Esophagus muscularis mucosa (tissue), 3 donors: Measurements from ENCODE around the gene KPNA4.

Experiments used
- POLR2A ChIP-seq: fragments of 450-650 bp; IDR thresholded peaks from one replicate; pipeline ENCODE4 v1.6.1; 2017; ENCODE audit warnings: antibody characterized with exemption, moderate library complexity, mild to moderate bottlenecking, low read depth
- TF ChIP-seq, protein P1 (sequence below), 3 experiments: fragments of 200-600 bp in 2 of 3; fragments of 450-650 bp in 1 of 3; sonication (generic) in 2 of 3; IDR thresholded peaks; one replicate each; pipeline ENCODE4 v1.5.1; 2017 to 2019; ENCODE audit warnings: antibody characterized with exemption in 3 of 3, mild to moderate bottlenecking in 2 of 3, moderate library complexity in 1 of 3

DNA sequence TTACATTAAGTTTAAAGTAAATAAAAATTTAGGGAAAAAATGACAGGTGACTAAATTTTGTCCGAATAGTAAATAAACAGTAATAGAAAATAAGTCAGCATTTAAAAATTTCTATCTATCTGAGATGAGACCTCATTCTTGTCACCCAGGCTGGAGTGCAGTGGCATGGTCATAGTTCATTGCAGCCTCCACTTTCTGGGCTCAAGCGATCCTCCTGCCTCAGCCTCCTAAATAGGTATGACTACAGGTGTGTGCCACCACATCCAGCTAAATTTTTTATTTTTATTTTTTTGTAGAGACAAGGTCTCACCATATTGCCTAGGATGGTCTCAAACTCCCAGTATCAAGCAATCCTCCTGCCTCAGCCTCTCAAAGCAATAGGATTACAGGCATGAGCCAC, 7.8 kb downstream of the KPNA4 start:
- TF ChIP-seq, protein P1, sequence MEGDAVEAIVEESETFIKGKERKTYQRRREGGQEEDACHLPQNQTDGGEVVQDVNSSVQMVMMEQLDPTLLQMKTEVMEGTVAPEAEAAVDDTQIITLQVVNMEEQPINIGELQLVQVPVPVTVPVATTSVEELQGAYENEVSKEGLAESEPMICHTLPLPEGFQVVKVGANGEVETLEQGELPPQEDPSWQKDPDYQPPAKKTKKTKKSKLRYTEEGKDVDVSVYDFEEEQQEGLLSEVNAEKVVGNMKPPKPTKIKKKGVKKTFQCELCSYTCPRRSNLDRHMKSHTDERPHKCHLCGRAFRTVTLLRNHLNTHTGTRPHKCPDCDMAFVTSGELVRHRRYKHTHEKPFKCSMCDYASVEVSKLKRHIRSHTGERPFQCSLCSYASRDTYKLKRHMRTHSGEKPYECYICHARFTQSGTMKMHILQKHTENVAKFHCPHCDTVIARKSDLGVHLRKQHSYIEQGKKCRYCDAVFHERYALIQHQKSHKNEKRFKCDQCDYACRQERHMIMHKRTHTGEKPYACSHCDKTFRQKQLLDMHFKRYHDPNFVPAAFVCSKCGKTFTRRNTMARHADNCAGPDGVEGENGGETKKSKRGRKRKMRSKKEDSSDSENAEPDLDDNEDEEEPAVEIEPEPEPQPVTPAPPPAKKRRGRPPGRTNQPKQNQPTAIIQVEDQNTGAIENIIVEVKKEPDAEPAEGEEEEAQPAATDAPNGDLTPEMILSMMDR (IDR thresholded peaks at IDR 0.05) = no peak
- no peak for TF ChIP-seq POLR2A
